Hepatocyte (in vitro differentiated cells): ENCODE data around the gene NPAS2.

Experiments used
- EZH2 ChIP-seq: fragments of 200-600 bp; sonication (generic); IDR thresholded peaks from 2 replicates; pipeline ENCODE4 v1.6.1; 2016; ENCODE audit warnings: antibody characterized with exemption, mild to moderate bottlenecking, borderline replicate concordance
- TF ChIP-seq, protein P1 (sequence below): fragments of 200-600 bp; sonication (generic); IDR thresholded peaks from 2 replicates; pipeline ENCODE4 v1.5.1; 2016; ENCODE audit warnings: antibody characterized with exemption, mild to moderate bottlenecking; ENCODE audit not compliant: poor library complexity

DNA sequence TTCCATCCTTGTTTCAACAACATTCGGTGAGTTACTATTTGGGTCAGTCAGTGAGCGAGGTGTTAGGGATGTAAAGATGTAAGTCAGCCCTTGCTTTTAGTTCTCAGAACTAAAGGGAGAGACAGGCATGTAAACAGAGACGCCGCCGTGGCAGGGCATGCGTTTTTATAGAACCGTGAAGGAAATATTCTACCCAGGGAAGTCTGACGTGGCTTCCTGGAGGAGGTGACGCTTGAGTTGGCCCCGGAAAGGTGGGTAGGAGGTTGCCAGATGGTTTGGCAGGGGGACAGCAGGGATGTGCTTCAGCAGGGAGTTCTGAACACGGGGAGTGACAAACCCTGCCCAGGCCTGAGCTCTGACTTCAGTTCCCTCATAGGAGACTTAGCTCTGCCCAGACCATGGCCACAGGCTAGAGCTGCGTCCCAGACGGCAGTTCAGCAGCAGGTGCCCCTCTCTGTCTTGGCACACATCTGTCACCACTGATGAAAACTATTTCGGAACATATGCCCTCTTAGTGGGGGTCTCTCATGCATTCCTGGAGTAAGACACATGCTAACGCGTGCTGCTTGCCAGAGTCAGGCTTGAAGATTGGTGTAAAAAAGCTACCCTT is 158.7 kb downstream of the NPAS2 start:
- TF ChIP-seq, protein P1, sequence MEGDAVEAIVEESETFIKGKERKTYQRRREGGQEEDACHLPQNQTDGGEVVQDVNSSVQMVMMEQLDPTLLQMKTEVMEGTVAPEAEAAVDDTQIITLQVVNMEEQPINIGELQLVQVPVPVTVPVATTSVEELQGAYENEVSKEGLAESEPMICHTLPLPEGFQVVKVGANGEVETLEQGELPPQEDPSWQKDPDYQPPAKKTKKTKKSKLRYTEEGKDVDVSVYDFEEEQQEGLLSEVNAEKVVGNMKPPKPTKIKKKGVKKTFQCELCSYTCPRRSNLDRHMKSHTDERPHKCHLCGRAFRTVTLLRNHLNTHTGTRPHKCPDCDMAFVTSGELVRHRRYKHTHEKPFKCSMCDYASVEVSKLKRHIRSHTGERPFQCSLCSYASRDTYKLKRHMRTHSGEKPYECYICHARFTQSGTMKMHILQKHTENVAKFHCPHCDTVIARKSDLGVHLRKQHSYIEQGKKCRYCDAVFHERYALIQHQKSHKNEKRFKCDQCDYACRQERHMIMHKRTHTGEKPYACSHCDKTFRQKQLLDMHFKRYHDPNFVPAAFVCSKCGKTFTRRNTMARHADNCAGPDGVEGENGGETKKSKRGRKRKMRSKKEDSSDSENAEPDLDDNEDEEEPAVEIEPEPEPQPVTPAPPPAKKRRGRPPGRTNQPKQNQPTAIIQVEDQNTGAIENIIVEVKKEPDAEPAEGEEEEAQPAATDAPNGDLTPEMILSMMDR: no peak
- TF ChIP-seq EZH2: no peak
